Superior temporal gyrus (tissue), 1 donor: ENCODE data around the gene FEV.
A peak's percentile ranks its signal among the peaks of the same experiment; 100 is the strongest.

Experiments used
- DNase-seq: peaks from one replicate; pipeline ENCODE4 v3.0.0-alpha.2; 2016; ENCODE audit errors: extremely low spot score

The FEV gene

GRCh38 chr2:218979846-218980734 is 4.9 kb downstream of the FEV start:
- peak; percentile 80 for DNase-seq

GRCh38 chr2:218975060-218975777 is 9.8 kb downstream of the FEV start:
- no peak for DNase-seq

- no peak for DNase-seq
These were observed 14.1 kb downstream of the FEV start for GRCh38 chr2:218970894-218971293.

- peak; percentile 50 for DNase-seq
These were observed 20.8 kb downstream of the FEV start for GRCh38 chr2:218964041-218964771.

- DNase-seq, result no peak
These were observed 21.4 kb downstream of the FEV start for GRCh38 chr2:218963601-218964000.

GRCh38 chr2:218962859-218963492 is 22.0 kb downstream of the FEV start:
- DNase-seq, result peak; percentile 74

GRCh38 chr2:218961651-218962570 is 23.1 kb downstream of the FEV start:
- DNase-seq, result no peak

GRCh38 chr2:218961229-218961628 is 23.8 kb downstream of the FEV start:
- no peak for DNase-seq

GRCh38 chr2:218960309-218961165 is 24.4 kb downstream of the FEV start:
- DNase-seq, result no peak

- no peak for DNase-seq
These were observed 25.1 kb downstream of the FEV start for GRCh38 chr2:218959761-218960308.

GRCh38 chr2:218959141-218959731 is 25.7 kb downstream of the FEV start, which contains the start of gene CDK5R2:
TSS of gene CDK5R2 (plus strand) at chr2:218959666. CDS start at chr2:218959821, 155 bp downstream.
- DNase-seq, result peak; percentile 82

- no peak for DNase-seq
These were observed 26.7 kb downstream of the FEV start for GRCh38 chr2:218958276-218958675.

GRCh38 chr2:218957671-218958070 is 27.3 kb downstream of the FEV start:
- peak; percentile 16 for DNase-seq

GRCh38 chr2:218956039-218956438 is 28.9 kb downstream of the FEV start:
- peak; percentile 13 for DNase-seq

- DNase-seq, result peak; percentile 40
These were observed 30.3 kb downstream of the FEV start for GRCh38 chr2:218954541-218955300.

- DNase-seq, result no peak
These were observed 31.5 kb downstream of the FEV start for GRCh38 chr2:218953366-218953954.

GRCh38 chr2:218952160-218952559 is 32.8 kb downstream of the FEV start:
- DNase-seq, result no peak

GRCh38 chr2:218946621-218947020 is 38.4 kb downstream of the FEV start:
- no peak for DNase-seq
